GM19372 (cell line): ENCODE results near the gene SLC35A1.
"Not testable (repeated sequence)": the region's sequence is repeated elsewhere in the genome, so short reads cannot be mapped to it uniquely, and the experiment has no call there.

Experiments
- ATAC-seq: cut with Tn5 transposase; IDR thresholded peaks from one replicate; pipeline ENCODE4 v1.9.1; 2021; ENCODE audit warnings: mild to moderate bottlenecking, low read depth, moderate library complexity; ENCODE audit not compliant: unreplicated experiment

The SLC35A1 gene

GRCh38 chr6:87472525-87473418 is at the start of gene SLC35A1:
SLC35A1 (plus strand) TSS chr6:87472974; CDS start chr6:87473004, 30 bp downstream.
- peak; percentile 87 for ATAC-seq

- ATAC-seq, result no peak
Observed at GRCh38 chr6:87426789-87427188, 46.0 kb upstream of the SLC35A1 start.

GRCh38 chr6:87430499-87430898 is 42.3 kb upstream of the SLC35A1 start:
- ATAC-seq, result no peak

GRCh38 chr6:87431263-87431662 is 41.5 kb upstream of the SLC35A1 start:
- no peak for ATAC-seq

GRCh38 chr6:87436435-87436834 is 36.3 kb upstream of the SLC35A1 start:
- no peak for ATAC-seq

- ATAC-seq, result no peak
Observed at GRCh38 chr6:87441711-87442110, 31.1 kb upstream of the SLC35A1 start.

GRCh38 chr6:87444362-87444761 is 28.4 kb upstream of the SLC35A1 start:
- no peak for ATAC-seq

GRCh38 chr6:87465051-87465450 is 7.7 kb upstream of the SLC35A1 start:
- ATAC-seq, result no peak

- peak; percentile 59 for ATAC-seq
Observed at GRCh38 chr6:87473419-87473903, 687 bp downstream of the SLC35A1 start.

- no peak for ATAC-seq
Observed at GRCh38 chr6:87481931-87482330, 9.2 kb downstream of the SLC35A1 start.

GRCh38 chr6:87482366-87482765 is 9.6 kb downstream of the SLC35A1 start:
- no peak for ATAC-seq

GRCh38 chr6:87483929-87484328 is 11.2 kb downstream of the SLC35A1 start:
- ATAC-seq, result no peak

- ATAC-seq, result no peak
Observed at GRCh38 chr6:87484491-87484890, 11.7 kb downstream of the SLC35A1 start.

GRCh38 chr6:87487555-87487954 is 14.8 kb downstream of the SLC35A1 start:
- no peak for ATAC-seq

GRCh38 chr6:87489326-87489725 is 16.6 kb downstream of the SLC35A1 start:
- ATAC-seq, result not testable (repeated sequence)

- ATAC-seq, result no peak
Observed at GRCh38 chr6:87494761-87495422, 22.1 kb downstream of the SLC35A1 start.

GRCh38 chr6:87498048-87498447 is 25.3 kb downstream of the SLC35A1 start:
- no peak for ATAC-seq

- no peak for ATAC-seq
Observed at GRCh38 chr6:87501809-87502572, 29.2 kb downstream of the SLC35A1 start.

- no peak for ATAC-seq
Observed at GRCh38 chr6:87504441-87504840, 31.7 kb downstream of the SLC35A1 start.

- no peak for ATAC-seq
Observed at GRCh38 chr6:87514831-87515230, 42.1 kb downstream of the SLC35A1 start.

- no peak for ATAC-seq
Observed at GRCh38 chr6:87518453-87518852, 45.7 kb downstream of the SLC35A1 start.
